H1 (cell line): ENCODE results near the gene TP53BP2. TPM values are rescaled to one million over a fixed set of nuclear protein-coding genes. Genes with fewer than 3 reads are reported as not detected.

ENCODE experiments used
- BACH1 ChIP-seq: IDR thresholded peaks from 2 replicates; pipeline ENCODE4 v1.6.1; 2012; ENCODE audit warnings: low read length, improper control_type of control experiment
- polyA plus RNA-seq, 7 experiments: library from polyadenylated mRNA; depleted of rRNA in 3 of 7; stranded (reverse) in 5 of 7; unstranded in 2 of 7; fragments of >200 nt in 5 of 7; fragments of 200-250 nt in 2 of 7; gene quantifications; 1 replicate in 5 of 7; 2 replicates in 1 of 7; 4 replicates in 1 of 7; pipeline versions ENCODE4 v1.2.1 to v1.2.3, GENCODE V29; 2011 to 2013; ENCODE audit warnings: missing spikeins in 2 of 7, mixed read lengths in 2 of 7
- total RNA-seq: library from RNA; stranded (reverse); fragmentation: NEBNext Ultra II Directional; extraction: Animal tissue kit (Norgen Biotek cat#: 25700); gene quantifications from 2 replicates; pipeline ENCODE4 v1.2.1, GENCODE V29; 2021

Gene TP53BP2
- total and polyA plus RNA-seq, 2 of the 8 experiments (the other 6 are each of a cell fraction or from before 2014, with no cell fraction given), result 18.0 to 38.7 TPM

- no peak for TF ChIP-seq BACH1
These were observed 82.5 kb downstream of the TP53BP2 start (continued) for GRCh38 chr1:223763251-223763650.
